NOMO-1 (cell line): ENCODE results near the gene MKRN2OS.
A peak's percentile ranks its signal among the peaks of the same experiment; 100 is the strongest.

ENCODE experiments used
- DNase-seq, 2 experiments: peaks; one replicate each; lab custom pipeline; 2025; ENCODE audit not compliant: unreplicated experiment in 2 of 2; lab: John Stamatoyannopoulos, UW

Gene MKRN2OS

DNA sequence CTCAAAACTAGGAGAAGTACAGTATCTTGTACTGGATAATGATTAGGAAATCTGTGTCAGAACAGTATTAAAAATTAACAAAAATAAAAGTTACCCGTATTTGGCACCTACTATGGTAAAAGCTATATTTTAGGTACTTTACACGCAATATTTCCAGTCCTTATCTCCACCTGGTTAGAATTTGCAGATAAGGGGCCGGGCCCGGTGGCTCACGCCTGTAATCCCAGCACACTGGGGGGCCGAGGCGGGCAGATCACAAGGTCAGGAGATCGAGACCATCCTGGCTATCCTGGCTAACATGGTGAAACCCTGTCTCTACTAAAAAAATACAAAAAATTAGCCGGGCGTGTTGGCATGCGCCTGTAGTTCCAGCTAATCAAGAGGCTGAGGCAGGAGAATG, 28.4 kb downstream of the MKRN2OS start:
- no peak for DNase-seq

DNA sequence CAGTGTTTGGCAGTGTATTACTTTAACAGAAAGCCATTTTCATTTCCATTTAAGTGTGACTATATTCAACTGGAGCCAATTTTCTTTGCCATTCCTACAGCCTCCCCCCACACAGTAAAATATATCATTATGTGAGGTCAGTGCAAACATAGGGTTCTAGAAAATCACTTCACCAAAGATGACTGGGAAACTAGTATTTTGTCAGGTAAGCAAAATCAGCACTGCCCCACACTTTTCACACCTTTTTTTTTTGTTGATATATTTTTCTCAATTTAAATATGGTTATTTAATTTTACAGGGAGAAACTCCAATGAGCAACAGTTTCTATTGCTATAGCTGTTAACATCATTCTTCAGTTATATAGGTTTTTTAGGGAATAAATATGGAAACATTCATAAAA, 29.7 kb downstream of the MKRN2OS start:
- DNase-seq = no peak

DNA sequence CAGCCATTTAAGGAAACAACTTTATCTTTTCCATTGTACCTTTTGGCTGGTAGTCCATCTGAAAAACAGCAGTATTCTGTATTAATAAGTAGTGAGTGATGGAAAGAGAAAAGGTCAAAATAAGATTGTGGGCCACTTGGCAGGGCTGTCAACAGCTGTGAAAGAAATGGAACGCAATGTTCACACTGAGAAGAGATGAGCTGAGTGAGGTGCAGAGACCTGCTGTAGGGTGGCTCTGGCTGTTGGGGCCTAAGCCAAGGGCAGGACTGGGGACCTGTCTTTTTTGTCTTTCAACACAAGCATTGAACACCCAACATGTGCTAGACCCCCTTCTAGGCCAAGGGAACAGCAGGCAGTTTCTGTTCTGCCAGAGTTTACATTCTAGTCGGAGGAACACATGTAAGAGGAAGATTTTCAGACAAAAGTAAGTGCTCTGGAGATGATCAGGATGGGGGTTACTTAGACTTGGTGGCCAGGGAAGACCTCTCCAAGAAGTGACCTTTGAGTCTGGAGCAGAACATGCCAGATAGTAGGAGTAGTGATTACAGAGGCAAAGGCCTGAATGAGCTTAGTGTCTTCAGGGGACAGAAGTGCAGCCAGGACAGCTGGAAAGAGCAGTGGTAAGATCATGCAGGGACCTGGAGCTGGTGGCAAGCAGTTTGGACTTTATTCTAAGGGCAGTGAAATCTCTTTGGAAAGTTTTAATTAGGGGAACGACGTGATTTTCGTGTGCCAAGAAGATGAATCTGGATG, 31.4 kb downstream of the MKRN2OS start:
- DNase-seq = no peak

DNA sequence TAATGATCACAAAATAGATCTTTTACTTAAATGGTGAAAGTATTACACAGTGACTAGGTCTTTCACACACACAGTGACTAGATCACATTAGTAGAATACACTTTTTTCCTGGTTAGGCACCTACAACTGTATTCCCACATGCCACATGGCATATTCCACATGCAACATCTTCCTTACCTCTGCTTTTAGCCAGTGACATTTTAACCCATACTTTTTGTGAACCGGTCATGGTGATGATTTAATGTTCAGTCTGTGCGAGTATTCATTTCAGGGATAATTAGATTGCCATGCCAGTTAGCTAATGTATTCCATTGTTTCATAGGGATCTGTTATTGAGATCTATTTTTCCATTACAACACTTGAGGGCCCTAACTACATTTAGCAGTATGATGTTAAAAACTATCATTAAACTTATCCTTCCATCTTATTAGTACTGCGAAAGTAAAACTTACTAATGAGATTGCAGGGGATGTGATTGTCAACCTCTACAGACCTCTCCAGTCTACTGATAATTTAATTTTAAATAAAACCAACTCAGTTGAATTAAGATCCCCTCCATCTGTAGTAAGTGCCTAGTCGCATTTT, 32.7 kb downstream of the MKRN2OS start:
- no peak for DNase-seq

DNA sequence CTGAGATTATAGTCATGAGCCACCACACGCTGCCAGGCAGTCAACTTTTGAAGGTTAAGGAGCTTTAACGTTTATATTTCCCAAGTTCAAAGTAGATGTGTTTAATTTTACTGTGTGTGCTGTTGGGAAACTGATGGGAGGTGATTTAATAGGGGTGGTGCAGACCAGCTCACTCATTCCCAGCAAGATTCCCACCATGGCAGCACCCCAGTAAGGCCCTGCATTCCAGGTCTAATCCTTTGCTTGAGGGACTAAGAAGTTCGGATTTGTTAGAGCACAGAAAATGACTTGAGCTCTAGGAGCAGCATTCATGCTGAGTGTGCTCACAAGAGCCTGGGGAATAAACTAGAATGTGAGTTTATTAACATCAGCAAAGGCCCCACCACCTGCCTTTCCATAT, 35.8 kb downstream of the MKRN2OS start:
- DNase-seq = no peak

DNA sequence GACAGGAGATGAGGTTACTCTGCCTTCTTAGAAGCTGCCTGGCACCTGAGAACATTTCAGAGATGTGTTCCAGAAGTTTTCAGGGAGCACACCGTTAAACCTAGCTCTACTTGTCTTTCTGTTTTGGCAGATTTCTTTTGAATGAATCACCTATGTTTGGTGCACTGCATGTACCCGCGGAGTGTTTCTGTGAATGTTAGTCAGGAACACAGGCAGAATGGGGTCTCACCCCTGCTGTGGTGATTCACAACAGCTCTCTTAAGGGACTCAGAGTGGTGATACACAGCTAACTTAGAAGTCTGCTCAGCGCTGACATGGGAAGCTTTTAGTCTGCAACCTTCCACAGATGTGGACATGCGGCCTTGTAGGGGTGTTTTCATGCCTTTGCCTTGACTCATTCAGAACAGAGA, 37.0 kb downstream of the MKRN2OS start:
- DNase-seq = no peak

DNA sequence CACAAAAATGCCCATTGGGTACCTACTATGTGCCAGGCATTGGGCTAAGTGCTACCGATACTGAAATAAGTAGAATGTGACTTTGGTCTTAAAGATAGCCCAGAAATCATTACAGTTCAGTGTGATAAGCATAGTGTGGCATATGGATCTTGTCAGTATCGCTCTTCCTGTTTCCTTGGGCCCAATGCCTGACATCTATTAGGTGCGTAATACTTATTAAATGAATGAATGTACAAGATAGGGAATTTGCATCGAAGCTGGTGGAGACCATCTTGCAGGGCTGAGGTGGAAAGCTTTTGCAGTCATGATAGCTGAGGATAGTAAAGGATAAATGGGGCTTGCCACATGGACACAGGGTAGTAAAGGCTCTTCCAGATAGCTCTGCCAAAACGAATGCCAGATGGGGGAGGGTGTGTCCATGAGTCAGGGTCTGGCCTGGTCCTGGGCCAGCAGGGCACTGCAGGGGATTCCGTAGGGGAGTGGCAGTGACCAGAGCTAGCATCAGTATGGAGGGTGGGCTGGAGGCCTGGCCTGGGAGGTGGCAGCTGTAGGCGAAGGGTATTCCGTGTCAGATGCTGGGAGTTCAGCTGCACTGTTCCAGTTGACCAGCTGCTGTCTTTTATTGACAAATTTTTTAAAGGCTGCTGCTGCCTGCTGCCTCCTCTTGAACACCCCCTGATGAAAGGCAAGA, 37.6 kb downstream of the MKRN2OS start:
- DNase-seq = no peak

DNA sequence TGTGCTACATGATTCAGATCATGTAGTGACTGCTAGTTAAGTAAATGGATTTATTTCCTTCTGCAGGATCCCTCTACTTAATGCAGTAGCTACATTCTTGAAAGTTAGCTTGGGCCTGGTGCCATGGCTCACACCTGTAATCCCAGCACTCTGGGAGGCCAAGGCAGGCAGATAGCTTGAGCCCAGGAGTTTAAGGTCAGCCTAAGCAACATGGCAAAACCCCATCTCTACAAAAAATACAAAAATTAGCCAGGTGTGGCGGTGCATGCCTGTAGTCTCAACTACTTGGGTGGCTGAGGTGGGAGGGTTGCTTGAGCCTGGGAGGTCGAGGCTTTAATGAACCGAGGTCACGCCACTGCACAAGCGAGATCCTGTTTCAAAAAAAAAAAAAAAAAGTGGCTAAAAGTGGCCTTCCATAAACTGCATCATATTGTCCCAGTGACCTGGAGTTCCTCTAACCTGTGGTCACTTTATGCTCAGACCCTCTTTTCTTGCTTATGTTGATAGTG, 39.0 kb downstream of the MKRN2OS start:
- DNase-seq = no peak

DNA sequence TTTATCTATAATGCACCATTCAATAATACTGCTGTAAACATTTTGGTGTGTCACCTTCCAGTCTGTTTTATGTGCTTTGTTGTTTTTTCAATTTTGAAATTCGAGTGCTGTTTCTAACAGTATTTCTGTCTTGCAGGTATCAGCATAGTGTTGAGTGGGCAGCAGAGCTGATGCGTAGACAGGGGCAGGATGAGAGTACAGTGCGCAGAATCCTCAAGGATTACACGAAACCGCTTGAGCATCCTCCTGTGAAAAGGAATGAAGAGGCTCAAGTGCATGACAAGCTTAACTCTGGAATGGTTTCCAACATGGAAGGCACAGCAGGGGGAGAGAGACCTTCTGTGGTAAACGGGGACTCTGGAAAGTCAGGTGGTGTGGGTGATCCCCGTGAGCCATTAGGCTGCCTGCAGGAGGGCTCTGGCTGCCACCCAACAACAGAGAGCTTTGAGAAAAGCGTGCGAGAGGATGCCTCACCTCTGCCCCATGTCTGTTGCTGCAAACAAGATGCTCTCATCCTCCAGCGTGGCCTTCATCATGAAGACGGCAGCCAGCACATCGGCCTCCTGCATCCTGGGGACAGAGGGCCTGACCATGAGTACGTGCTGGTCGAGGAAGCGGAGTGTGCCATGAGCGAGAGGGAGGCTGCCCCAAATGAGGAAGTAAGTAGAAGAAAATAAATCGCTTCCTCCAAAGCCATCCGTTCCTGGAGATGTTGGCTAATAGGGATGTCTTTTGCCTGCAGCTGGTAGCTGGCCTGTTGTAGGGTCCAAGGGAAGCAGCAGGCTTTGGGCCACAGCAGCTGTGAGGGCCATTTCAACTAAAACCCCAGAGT, 42.0 kb downstream of the MKRN2OS start:
- DNase-seq = peak; percentile 83 to 90

DNA sequence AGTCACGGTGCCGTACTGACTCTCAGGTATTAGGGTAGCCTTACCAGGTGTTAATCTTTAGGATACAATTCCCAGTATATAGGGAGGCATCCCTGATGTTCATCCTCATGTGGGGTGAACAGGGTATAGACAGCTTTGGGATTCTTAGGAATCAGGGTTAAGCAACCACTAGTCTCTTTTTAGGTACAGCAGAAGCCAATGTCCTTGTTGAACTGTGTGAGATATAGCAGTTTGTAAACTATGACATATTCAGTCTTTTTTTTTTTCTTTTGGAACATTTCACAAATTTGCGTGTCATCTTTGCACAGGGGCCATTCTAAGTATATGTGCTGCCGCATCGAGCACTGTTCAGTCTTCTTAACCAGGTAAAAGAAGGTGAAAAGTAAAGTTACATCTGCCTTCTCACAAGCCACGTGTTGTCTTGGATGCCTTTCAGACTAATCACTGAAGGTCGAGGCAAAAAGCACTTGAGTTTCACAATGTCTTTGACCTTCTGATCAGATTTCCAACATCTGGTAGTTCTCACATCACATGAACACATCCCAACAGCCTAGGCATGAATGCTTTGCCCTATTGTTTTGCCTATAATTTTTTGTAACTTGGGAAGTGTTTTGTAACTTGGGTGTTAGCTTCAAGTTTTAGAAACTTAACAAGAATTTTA, 43.8 kb downstream of the MKRN2OS start:
- no peak for DNase-seq

DNA sequence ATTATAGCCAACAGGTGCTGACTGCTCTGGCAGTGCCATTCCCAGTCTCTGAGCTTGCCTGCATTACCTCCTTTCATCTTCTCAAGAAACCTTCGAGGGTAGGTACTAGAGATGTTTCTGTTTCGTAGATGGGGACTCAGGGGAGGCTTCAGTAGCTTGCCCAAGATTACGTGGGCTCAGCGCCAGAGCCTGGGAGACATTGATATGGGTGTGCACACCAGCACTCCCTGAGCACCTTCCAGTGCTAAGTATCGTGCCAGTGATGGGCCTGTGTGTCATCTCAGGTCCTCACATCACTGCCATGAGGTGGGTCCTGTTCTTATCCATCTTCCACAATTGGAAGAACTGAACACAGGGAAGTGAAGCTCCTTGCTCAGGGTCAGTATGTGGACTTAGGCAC, 45.8 kb downstream of the MKRN2OS start:
- no peak for DNase-seq

DNA sequence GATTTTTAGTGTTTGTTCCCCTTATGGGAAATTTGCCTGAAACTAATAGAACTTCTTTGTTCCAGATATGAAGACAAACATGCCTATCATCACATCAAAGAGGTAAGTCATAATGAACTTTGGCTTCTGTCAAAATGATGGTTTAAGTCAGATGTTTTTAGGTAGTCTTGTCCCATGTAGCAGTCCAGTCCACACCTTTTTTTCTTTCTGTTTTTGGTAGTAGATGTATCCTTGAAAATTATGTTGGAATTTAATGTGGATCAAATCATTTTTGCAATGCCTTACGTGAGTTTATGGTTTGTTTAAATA, 48.9 kb downstream of the MKRN2OS start:
- no peak for DNase-seq

DNA sequence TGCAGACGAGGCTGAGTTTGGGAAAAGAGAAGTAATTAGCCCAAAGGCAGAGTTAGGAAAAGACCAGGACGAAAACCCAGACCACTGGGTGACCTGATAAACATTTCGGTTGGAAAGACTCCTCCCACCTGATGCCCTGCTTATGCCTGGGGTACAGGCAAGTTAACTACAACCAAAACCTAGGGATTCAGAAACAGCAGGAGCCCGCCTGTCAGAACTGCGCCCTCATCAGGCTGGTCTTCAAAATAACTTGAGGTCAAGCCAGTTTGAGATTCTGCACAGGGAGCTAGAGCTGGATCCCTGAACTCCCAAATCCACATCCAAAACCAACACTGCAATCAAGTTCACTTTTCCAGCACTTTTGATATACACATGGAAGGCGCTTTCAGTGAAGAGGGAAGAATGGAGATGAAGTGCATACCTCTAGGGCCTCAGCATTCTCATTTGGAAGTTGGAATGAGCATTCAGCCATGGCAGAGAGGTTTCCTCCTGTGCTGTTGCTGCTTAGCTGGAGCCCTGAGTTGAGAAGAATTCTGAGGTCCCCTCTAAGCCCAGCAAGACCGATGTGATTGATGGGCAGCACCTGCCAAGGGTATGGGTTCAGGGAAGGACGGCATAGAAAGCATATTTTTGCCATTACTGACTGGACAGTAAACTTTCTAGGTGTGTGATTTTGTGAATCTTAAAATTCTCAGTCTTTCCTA, 49.4 kb downstream of the MKRN2OS start:
- no peak for DNase-seq

DNA sequence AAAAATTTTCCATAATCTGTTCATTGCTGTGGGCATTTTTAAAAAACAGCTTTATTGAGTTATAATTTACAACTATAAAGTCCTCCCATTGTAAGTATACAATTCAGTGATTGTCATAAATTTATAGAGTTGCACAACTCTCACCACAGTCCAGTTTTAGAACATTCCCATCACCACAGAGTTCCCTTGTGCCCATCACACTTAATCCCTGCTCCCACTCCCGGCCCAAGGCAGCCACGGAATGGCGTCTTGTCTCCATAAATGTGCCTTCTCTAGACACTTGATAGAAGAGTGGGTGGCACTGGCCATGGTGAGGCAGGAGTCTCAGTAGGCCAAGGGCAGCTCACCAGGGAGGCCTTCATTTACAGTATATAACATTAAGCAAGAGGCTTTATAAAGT, 54.8 kb downstream of the MKRN2OS start:
- no peak for DNase-seq

DNA sequence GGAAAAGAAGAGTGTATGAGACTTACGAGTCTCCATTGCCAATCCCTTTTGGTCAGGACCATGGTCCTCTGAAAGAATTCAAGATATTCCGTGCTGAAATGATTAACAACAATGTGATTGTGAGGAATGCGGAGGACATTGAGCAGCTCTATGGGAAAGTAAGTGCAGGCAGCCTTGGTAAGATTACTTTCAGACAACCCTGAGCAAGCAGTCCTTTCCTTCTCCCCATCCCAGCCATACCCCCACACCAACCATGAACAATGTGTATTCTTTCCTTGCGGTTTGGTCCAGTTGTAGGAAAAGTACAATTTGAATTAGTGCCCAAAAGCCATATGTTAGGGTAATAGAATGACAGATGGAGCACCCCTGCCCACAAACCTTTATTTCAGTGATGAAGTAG, 55.5 kb downstream of the MKRN2OS start:
- no peak for DNase-seq
